Lung microvascular endothelial cell (primary cell): ENCODE results near the gene RBM19. TPM values are rescaled to one million over a fixed set of nuclear protein-coding genes. Genes with fewer than 3 reads are reported as not detected.
"Not testable (repeated sequence)": the region's sequence is repeated elsewhere in the genome, so short reads cannot be mapped to it uniquely, and the experiment has no call there.

Experiments
- DNase-seq, 2 donors: peaks; one replicate each; pipeline versions ENCODE4 v3.0.0 to v3.0.0-alpha.2; 2010; ENCODE audit warnings: low read depth in 2 of 2
- total RNA-seq: library from RNA; depleted of rRNA; stranded (reverse); fragments of >200 nt; gene quantifications from 2 replicates; pipeline ENCODE4 v1.2.1, GENCODE V29; 2014

RBM19 gene
- total RNA-seq, 1 donor from 2014 or later = 13.5 TPM

DNA sequence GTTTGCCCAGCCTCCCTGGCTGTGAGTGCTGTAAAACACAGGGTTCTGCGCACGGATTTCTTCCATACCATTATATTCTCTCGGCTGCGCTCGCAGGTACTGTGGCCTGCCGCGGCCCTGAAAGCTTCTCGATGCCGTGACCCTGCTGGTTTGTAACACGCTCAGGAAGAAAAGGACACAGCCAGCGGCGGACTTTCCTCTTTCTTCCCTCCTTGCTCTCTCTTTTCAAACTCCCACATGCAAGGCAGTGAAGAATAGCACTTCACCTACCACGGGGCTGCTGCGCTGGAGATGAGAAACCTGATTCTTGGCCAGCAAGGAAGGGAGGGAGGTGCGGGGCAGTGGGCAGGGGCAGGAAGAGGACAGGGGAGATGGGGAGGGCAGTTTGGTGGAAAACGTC lies 130.2 kb downstream of the RBM19 start:
- DNase-seq = no peak

DNA sequence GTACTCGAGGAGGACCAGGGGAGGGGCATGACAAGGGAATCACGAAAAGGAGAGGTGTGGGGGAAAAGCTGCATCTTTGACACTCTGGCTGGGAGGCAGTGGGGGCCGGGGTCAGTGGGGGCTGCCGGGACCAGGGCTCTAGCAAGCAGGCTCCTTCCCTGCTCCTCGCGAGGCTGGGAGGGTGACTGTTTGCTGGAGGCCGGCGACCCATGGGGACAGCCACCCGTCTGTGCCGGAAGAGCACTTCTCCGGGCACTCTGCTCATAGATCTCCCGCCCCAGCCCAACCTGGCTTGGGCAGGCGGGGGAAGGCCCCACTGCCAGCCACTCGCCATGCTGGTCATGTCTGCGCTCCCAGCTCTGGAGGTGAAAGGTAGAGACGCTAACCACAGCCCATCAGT lies 130.7 kb downstream of the RBM19 start:
- no peak for DNase-seq

DNA sequence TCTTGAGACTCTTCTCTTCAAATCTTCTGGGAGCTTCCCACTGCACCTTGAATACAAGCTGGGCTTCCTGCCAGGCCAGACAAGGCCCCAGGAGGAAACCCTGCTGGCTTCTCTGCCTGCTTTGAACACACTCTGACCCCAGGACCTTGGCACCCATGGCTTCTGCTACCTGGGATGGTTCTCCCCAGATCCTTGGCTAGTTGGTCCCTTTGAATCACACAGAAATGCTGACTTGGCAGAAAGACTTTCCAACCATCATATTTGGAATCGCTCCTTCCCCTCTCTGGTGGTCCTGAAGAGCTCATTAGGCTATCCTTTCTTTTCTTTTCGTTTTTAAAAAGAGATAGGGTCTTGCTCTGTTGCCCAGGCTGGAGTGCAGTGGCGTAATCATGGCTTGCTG lies 132.7 kb downstream of the RBM19 start:
- no peak for DNase-seq

DNA sequence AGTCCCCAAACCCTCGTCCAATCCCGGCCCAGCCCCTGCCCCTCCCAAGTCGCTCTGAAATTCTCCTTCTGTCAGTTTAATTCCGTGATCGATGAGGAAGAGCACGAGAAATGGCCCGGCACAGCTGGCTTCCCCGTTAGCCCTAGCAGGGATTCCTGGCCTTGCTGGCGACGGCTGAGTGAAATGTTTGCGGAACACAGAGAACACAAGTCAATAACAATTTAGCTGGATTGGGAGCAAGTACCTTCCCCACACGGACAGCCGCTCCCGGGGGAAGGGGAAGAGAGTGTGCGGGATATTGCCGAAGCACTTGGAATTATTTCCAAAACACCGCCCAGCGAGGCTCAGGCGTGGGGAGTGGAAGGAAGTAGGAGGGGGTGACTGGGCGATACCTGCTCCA lies 134.6 kb downstream of the RBM19 start:
- peak in 1 of 2 donors; percentile 21 for DNase-seq

DNA sequence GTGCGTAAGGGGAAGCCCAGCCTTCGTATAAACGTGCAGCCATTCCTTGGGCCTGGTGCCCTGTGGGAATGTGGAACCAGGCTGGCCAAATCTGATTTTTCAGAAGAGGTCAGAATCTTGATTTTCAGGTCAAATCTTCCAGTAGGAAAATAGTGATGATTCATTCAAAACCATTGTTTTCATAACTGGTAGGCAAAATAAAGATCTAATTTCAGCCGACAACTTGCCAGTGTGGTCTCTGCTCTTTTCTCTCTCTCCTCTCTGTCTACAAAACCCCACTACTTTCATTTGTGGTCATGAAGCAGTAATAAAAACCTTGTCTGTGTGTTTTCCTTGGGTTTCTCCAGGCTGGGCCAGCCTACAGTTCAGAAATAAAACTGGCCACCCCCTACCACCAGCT lies 135.1 kb downstream of the RBM19 start:
- peak; percentile 34 to 65 for DNase-seq

DNA sequence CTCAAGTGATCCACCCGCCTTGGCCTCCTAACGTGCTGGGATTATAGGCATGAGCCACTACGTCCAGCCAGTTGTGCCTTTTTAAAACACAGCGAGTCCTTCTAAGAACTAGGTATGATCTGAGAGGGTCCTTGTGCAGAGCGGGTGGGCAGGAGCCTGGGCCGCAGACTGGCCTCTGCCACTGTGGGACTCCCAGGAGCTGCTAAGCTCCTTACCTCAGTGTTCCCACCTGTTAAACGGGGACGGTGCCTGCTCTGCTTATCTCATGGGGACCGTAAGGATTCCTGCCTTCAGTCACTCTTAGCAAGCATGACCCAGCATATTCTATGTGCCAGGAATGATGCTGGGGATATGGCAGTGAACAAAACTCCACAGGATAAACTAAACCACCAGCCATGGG lies 136.9 kb downstream of the RBM19 start:
- DNase-seq = no peak

DNA sequence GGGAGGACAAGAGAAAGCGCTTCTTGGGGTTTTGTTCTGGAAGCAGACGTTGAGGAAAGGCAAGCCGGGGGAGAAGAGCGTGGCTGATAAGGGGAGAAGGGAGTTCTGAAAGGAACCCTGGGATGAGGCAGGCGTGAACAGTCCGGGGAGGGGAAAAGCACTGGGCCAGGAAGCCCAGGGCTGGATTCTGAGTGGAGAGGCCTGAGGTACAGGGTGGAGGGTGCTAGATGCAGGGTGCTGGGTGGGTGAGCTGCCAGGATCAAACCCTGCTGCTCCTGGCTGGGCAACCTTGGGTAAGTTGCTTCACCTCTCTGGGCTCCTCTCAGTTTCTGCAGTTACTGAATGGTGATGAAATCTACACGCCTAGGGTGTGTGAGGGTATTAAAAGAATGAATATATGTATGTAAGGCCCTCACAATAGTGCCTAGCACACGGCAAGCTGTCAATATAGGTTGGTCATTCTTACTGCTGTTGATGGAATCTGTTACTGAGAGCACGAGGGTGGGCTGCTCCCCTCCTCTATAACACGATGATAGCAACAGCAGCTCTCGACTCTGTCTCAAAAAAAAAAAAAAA lies 138.5 kb downstream of the RBM19 start:
- no peak for DNase-seq

DNA sequence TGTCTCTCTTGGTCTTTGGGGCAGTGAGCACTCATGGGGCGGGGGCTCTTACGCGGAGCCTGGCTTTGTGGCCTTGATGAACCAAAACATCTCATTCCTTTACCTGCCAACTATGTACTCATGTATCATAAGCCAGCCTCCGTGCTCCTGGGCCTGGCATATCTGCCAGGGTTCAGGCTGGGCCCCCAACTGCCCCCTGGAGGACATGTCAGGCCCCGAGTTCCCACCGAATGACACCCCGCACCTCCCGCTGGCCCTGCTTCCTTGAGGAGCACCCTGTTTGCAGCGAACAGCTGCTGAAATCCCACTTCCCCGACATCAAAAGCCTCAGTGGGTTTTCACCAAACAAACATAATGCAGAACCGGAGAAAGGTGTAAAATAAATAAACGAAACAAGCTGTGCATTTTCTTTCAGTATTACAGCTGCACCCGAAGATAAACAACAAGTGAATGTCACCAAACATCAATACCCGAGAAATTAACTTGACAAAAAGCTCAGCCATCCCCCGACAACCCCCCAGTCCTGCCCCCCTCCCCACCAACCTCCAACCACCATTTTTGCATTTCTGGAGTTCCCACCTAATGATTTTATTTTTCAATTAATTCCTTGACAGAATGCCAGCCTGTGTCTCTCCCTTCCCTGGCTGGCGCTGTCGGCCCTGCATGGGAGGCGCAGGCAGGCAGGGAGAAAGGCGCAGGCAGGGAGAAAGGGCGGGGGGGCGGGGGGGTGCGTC lies 139.2 kb downstream of the RBM19 start:
- DNase-seq = no peak

DNA sequence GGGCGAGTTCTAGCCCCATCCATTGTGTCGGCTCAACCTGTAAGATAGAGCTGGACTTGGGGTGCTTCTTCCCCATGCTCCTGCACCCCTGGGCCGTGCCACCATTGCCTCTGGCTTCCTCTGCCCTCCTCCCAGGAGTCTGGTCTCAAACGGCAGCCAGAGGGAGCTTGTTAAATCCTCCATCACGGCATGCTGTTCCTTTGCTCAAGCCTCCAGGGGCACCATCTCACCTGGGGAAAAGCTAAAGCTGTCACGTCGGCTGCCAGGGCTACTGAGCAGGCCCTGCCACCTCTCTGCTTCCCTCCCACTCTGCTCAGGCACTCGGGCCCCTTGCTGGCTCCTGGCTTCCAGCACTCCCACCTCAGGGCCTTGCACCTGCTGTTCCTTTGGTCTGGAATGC lies 140.4 kb downstream of the RBM19 start:
- DNase-seq = no peak

DNA sequence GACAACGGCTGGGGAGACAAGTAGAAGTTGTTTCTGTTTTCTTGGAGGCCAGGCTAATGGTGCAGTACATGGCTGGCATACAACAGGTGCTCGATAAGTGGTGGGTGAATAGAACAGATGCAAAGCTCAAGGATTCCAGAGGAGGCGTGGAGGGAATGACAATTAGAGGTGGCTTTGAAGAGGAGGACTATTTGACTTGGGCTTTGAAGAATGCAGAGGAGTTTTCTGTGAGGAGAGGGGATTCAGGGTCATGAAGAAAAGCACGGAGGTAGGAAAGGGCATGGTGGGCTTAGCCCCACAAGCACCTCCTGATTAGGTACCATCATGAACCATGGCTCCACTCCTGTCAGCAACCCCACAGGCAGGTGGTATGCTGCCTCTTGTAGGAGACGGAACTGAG lies 142.3 kb downstream of the RBM19 start:
- no peak for DNase-seq

DNA sequence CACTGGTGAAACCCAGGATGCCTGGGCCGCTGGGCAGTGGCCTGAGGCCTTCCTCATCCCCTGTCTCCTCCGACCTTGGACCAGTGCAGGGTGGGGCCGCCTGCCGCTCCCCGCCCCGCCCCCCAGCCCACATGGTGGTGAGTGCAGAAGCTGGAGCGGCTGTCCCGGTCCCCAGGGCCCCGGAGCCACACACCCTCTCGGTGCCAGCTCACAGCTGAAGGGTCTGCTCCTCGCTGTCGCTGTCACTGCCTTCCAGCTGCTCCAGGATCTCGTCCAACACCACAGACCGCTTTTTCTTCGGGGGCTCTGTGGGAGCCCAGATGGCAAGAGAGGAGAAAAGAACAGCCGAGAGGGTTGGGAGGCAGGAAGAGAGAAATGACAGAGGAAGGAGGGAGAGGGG lies 143.1 kb downstream of the RBM19 start:
- DNase-seq = no peak

DNA sequence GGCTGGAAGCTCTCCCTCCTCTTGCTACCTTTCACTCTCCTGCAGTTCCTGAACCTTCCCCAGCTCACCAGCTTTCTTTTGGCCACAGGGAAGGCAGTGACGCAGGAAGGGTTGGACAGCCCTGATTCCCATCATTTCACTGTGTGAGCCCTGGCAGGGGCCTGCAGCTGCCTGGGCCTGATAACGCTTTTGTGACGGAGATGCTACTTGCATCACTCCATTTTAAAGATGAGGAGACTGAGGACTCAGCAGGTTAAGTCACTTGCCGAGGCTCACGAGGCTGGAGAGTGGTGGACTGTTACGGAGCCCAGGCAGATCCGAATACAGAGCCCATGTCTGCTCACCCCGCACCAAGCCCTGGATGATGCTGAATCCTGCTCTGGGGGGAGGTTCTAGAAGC lies 145.3 kb downstream of the RBM19 start:
- no peak for DNase-seq

DNA sequence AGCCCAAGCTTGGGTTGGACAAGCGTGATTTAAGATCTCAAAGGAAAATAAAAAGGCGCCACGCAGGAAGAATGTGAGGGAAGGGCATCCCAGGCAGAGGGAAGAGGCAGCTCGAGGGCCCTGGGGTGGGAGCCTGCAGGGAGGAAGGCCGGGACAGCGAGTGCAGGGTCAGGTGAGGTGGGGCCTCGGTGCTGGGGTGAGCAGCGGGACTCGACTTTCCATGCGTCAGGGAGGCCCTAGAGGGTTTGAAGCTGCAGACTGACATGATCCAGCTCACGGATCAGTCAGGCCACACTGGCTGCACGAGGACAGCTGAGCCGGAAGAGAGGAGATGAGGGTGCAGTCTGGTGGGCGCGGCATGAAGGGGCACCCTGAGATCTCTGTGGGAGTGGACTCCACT lies 145.8 kb downstream of the RBM19 start:
- no peak for DNase-seq

DNA sequence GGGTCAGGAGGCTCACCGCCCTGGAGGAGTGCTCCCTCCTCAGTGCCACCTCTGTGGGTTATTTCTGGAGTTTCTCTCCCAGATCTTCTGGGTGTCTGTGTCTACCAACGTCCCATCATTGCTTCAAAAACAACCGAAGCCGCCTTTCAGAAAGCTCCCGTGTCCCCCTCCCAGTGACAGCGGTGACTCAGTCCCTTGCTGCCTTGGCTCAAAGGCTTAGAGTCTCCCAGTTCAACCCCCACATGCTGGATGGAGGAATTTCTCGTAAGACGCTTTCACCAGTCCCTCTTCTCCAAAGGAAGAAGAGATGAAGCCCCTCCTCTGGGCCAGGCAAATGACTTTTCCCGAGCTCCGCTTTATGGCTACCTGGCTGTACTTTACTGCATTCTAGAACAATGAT lies 146.6 kb downstream of the RBM19 start:
- DNase-seq = no peak

DNA sequence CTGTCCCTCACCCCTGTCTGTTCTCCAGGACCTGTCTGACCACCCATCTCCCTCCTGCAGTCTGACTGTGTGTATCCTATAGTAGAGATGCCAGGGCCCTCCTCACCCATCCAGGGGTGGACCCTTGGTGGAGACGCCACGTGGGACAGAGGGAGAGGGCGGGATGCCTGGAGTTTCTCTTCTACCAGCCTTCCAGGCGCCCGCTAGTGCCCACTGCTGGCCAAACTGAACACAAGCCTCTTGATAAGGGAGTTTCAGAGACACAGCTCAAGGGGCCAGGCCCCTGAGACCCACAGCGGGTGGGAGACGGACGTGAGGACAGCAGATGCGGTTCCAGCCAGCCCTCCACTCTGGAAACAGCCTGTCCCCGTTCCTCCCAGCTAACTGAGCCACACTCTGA lies 147.3 kb downstream of the RBM19 start:
- DNase-seq = peak; percentile 8 to 26

DNA sequence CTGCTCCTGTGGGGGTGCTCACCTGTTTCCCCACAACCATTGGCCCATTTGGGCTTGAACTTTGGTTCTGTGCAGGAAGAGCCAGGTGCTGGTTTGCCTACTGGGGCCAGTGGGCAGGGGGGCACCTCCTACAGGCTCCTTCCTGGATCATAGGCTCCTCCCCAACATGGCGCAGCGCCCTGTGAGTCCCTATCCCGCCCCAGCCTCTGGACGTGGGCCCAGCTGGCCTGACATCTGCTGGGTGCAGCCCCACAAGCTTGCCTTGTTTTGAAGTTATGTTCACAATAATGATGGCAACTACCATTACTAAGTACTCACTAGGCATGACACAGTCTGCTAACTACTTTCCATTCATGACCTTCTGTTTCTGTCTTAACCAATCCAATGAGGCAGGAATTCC lies 147.8 kb downstream of the RBM19 start:
- DNase-seq = no peak

DNA sequence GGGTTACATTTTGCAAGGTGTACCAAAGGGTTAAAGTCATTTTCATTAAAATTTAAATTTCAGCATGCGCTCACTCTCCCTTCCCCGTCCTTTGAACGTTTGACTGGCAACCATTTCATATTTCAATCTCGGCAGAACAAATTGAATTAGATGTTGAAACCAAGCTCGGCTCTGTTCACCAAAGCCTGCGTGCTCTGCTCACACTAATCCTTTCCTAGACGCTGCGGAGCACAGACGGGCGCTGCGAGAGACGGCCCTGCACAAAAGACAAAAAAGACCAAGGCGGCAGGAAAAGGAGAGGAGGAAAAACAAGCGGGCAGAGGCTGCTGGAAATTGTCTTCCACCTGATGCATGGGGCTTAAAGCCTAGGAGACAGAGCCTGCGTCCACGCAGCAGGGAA lies 149.3 kb downstream of the RBM19 start:
- no peak for DNase-seq

DNA sequence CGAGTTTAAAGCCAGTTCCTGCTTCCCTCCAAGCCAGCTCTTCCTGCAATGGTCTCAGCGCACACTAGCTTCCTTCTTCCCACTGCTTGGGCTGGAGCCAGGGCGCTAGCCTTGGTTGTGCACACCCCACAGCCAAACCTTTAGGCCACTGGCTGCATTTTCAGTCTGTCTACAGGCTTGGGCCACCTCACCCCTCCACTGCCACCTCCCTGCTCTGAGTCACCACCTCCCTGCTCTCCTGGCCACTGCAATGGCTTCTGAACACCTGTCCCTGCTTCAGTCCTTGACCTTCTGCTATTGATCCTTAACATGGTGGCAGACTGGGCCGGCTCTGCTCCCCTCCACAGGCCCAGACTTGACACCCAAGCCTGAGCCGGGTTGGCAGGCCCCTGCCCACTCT lies 151.1 kb downstream of the RBM19 start:
- no peak for DNase-seq

DNA sequence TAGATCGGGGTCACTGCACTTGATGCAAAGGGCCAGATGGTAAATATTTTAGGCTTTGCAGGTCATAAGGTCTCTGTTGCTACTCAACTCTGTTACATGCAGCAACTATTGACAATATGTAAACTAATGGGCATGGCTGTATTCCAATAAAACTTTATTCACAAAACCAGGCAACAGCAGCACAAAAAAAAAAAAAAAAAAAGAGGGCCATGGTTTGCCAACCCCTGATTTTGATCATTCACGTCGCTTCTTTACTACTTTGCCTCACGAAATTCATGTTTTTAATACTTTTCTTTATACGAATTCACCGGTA lies 152.9 kb downstream of the RBM19 start:
- no peak for DNase-seq

DNA sequence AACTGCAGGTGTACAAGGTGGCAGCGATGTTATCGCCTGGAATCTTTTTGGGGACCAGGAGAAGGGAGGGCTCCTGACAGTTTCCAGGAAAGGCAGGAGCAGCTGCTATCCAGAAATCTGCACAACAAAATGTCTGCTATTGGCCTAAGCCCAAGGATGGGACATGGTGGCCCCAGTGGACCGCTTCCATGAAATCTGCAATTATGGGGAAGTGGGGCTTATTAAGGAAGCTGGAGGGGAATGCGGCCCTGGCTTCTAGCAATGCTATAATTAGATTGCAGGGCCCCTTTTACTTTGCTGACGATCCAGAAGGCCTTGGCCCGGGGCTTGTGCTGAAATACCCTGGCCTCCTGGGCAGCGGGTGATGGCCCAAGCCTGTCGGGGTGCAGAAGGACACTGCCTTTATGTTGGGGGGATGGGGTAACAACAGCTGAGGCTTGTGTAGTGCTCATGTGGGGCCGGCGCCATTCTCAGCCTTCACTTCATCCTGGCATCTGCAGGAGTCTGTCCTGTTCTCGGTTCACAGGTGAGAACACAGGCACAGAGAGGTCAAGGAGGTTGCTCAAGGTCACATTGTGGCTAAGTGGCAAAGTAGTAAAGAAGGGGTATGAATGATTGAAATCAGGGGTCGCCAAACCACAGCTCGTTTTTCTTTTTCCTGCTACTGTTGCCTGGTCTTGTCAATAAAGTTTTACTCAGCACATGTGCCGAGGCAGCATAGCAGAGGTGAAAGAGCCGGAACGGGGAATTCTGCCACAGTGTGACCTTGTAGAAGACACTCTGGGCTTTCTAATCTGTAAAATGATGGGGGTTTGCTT lies 153.5 kb downstream of the RBM19 start:
- no peak for DNase-seq

DNA sequence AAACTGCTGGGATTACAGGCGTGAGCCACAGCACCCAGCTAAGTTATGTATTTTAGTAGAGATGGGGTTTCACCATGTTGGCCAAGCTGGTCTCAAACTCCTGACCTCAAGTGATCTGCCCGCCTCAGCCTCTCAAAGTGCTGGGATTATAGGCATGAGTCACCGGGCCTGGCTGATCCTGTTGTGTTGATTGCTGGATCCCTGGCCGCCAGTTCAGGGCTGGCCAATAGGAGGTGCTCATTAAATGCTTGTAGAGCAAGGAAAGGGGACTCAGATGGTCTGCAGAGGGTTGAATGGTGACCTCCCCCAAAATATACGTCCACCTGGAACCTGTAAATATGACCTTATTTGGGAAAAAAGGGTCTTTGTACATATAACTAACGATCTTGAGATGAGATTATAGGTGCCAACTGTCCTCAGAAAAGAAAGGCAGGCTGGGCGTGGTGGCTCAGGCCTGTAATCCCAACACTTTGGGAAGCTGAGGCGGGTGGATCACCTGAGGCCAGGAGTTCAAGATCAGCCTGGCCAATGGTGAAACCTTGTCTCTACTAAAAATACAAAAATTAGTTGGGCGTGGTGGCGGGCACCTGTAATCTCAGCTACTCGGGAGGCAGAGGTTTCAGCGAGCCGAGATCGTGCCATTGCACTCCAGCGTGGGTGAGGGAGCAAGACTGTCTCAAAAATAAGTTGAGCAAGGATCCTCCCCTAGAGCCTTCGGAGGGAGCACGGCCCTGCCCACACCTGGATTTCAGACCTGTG lies 156.5 kb downstream of the RBM19 start:
- DNase-seq = not testable (repeated sequence)
